Endothelial cell of umbilical vein (primary cell): Measurements from ENCODE around the gene SFMBT2. TPM values are rescaled to one million over a fixed set of nuclear protein-coding genes. Genes with fewer than 3 reads are reported as not detected.

Experiments used
- BruUV-seq: library from RNA; stranded (reverse); fragments of 400-500 nt; replicated peaks from 2 replicates; lab custom pipeline; 2021; lab: Mats Ljungman, UMichigan
- CTCF ChIA-PET: fragments of 300-600, 350-600 bp; sonication (Branson Sonifier 250); formaldehyde crosslinking; loops from one replicate; lab custom pipeline; 2021; ENCODE audit warnings: antibody characterized with exemption, inconsistent platforms; lab: Charles Lee
- POLR2A ChIA-PET: fragments of 300-600, 350-600 bp; sonication (Branson Sonifier 250); formaldehyde crosslinking; loops from one replicate; lab custom pipeline; 2021; ENCODE audit warnings: antibody characterized with exemption, inconsistent platforms; lab: Charles Lee
- DNase-seq: peaks from one replicate; pipeline ENCODE4 v3.0.0-alpha.2; 2011; ENCODE audit warnings: low read depth, low spot score
- FAIRE-seq: peaks from 2 replicates; lab custom pipeline; 2011; peaks lifted over from hg19 to GRCh38; lab: Jason Lieb, UNC
- H2AFZ ChIP-seq: 2 replicates; pipeline ENCODE4 v1.6.0; 2012; ENCODE audit warnings: low read depth, low read length, control low read depth, inconsistent platforms
- H3K27ac ChIP-seq: 2 replicates; pipeline ENCODE4 v1.5.1; 2011; ENCODE audit warnings: low read depth, mild to moderate bottlenecking, control low read depth, low read length, moderate library complexity; ENCODE audit not compliant: insufficient read depth
- H3K27me3 ChIP-seq, 2 experiments: 2 replicates each; pipeline versions ENCODE4 v1.6.0 to v1.6.1; 2011; ENCODE audit warnings: low read length in 2 of 2, mixed read lengths in 1 of 2; ENCODE audit not compliant: control insufficient read depth in 2 of 2, insufficient read depth in 2 of 2
- H3K36me3 ChIP-seq, 2 experiments: 2 replicates in 1 of 2; 3 replicates in 1 of 2; pipeline ENCODE4 v1.5.1; 2011; ENCODE audit warnings: low read length in 2 of 2, mild to moderate bottlenecking in 1 of 2, moderate library complexity in 1 of 2; ENCODE audit not compliant: control insufficient read depth in 2 of 2, insufficient read depth in 2 of 2; ENCODE audit errors: extremely low read depth in 1 of 2
- H3K4me1 ChIP-seq: 3 replicates; pipeline ENCODE4 v1.5.1; 2011; ENCODE audit warnings: mild to moderate bottlenecking, low read length; ENCODE audit not compliant: control insufficient read depth, insufficient read depth; ENCODE audit errors: extremely low read depth
- H3K4me2 ChIP-seq: 2 replicates; pipeline ENCODE4 v1.6.1; 2011; ENCODE audit warnings: low read length, control low read depth, mixed read lengths; ENCODE audit not compliant: insufficient read depth
- H3K4me3 ChIP-seq, 3 experiments: fragments of 200-600 bp in 1 of 3; sonication (generic), shearing (Covaris generic) in 1 of 3; replicated peaks in 1 of 3; 2 replicates each; pipeline ENCODE4 v1.5.1; 2011 to 2016; ENCODE audit warnings: control low read depth in 3 of 3, low read length in 3 of 3, mild to moderate bottlenecking in 2 of 3, inconsistent platforms in 1 of 3, low read depth in 1 of 3, moderate library complexity in 1 of 3; ENCODE audit not compliant: insufficient read depth in 1 of 3
- H3K79me2 ChIP-seq: 2 replicates; pipeline ENCODE4 v1.6.0; 2012; ENCODE audit warnings: low read length, inconsistent platforms; ENCODE audit not compliant: control insufficient read depth, insufficient read depth
- H3K9ac ChIP-seq: replicated peaks from 2 replicates; pipeline ENCODE3; 2011; ENCODE audit warnings: low read length, control low read depth; ENCODE audit not compliant: insufficient read depth; ENCODE audit errors: extremely low read depth
- H3K9me1 ChIP-seq: replicated peaks from 3 replicates; pipeline ENCODE4 v1.6.0; 2011; ENCODE audit warnings: mild to moderate bottlenecking, low read length; ENCODE audit not compliant: control insufficient read depth, insufficient read depth; ENCODE audit errors: extremely low read depth
- H3K9me3 ChIP-seq: replicated peaks from 2 replicates; pipeline ENCODE4 v1.5.1; 2012; ENCODE audit warnings: low read length, inconsistent platforms; ENCODE audit not compliant: control insufficient read depth, insufficient read depth
- H4K20me1 ChIP-seq: replicated peaks from 2 replicates; pipeline ENCODE3; 2011; ENCODE audit warnings: mild to moderate bottlenecking, low read length; ENCODE audit not compliant: control insufficient read depth, insufficient read depth; ENCODE audit errors: extremely low read depth
- EZH2 ChIP-seq: IDR thresholded peaks from 2 replicates; pipeline ENCODE4 v1.6.1; 2012; ENCODE audit warnings: borderline replicate concordance, low read depth, mild to moderate bottlenecking, moderate library complexity, low read length, inconsistent platforms; ENCODE audit not compliant: severe bottlenecking
- FOS ChIP-seq: IDR thresholded peaks from 2 replicates; pipeline ENCODE4 v1.6.1; 2011; ENCODE audit warnings: mild to moderate bottlenecking, low read length, moderate library complexity, borderline replicate concordance; ENCODE audit not compliant: insufficient read depth
- GATA2 ChIP-seq: IDR thresholded peaks from 2 replicates; pipeline ENCODE4 v1.7.0; 2011; ENCODE audit warnings: low read depth, mild to moderate bottlenecking, moderate library complexity, mixed read lengths, low read length; ENCODE audit not compliant: insufficient read length, insufficient read depth
- MYC ChIP-seq: IDR thresholded peaks from one replicate; pipeline ENCODE4 v1.6.1; 2011; ENCODE audit warnings: mild to moderate bottlenecking, low read depth, low read length
- POLR2A ChIP-seq: IDR thresholded peaks from 2 replicates; pipeline ENCODE4 v1.6.1; 2012; ENCODE audit warnings: low read depth, mild to moderate bottlenecking, control low read depth, low read length
- POLR2AphosphoS5 ChIP-seq: IDR thresholded peaks from 2 replicates; pipeline ENCODE4 v1.6.1; 2012; ENCODE audit warnings: low read depth, mild to moderate bottlenecking, control low read depth, low read length, moderate library complexity; ENCODE audit not compliant: insufficient read depth
- dilution Hi-C: fragments of 300-500 bp; cut with MboI; formaldehyde crosslinking; loops from one replicate; pipeline ENCODE4 v1.15.0; 2019; ENCODE audit warnings: low sequenced_read_pairs; ENCODE audit not compliant: extremely low pct_ligation_motif_present
- intact Hi-C: fragments of 100-400 bp; cut with micrococcal nuclease; formaldehyde crosslinking; loops from one replicate; pipeline ENCODE4 v1.10.0; 2022
- polyA plus RNA-seq, 4 experiments: library from polyadenylated mRNA; depleted of rRNA in 3 of 4; stranded (reverse) in 3 of 4; unstranded in 1 of 4; fragments of >200 nt; gene quantifications; 2 replicates each; pipeline versions ENCODE4 v1.2.1 to v1.2.3, GENCODE V29; 2011 to 2012; ENCODE audit warnings: missing spikeins in 1 of 4
- total RNA-seq: library from RNA; stranded (reverse); gene quantifications from 2 replicates; pipeline ENCODE4 v1.2.3, GENCODE V29; 2021
- TF ChIP-seq, protein P1 (sequence below), 2 donors: IDR thresholded peaks; 1 replicate in 1 of 2; 2 replicates in 1 of 2; pipeline ENCODE4 v1.5.1; 2011; ENCODE audit warnings: low read length in 2 of 2, mild to moderate bottlenecking in 2 of 2, moderate library complexity in 2 of 2, control low read depth in 1 of 2, inconsistent platforms in 1 of 2, low read depth in 1 of 2; ENCODE audit not compliant: insufficient read depth in 1 of 2; ENCODE audit errors: extremely low read depth in 1 of 2

SFMBT2 gene
- total and polyA plus RNA-seq, 2 donors (not counting 3 experiments of a cell fraction or from before 2014, with no cell fraction given) = 0.14 to 0.64 TPM

DNA sequence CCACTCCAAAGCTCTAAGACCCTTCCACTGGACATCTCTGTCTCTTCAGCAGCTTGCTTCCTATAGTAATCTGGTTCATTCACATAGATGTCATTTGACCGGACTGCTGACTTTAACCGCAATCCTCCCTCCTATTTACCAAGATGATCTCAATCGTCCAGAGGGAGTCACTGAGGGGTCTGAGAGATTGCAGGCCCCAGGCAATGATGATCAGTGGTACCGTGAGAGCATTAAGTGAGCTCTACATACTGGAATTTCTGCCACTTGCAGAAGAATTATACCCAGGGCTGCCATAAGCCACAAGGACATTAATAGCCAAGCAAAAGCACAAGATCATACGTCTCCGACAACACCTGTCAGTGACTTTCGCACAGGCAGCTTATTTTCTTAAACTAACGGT is 245.9 kb downstream of the SFMBT2 start:
- no peaks in the 10 kb centered on the region for H3K4me1 ChIP-seq
- intact Hi-C loops = no loop called here
- H3K9me3 ChIP-seq = no peaks in the 10 kb centered on the region
- ChIA-PET CTCF (no interaction called here), POLR2A (no interaction called here)
- dilution Hi-C loops = no loop called here
- no TSS peak for BruUV-seq
- DNase-seq = no peak
- no peak for FAIRE-seq
- H2AFZ ChIP-seq = no peak overlapping the region
- H3K9me1 ChIP-seq = no peaks in the 10 kb centered on the region
- no peak overlapping the region for H3K9ac ChIP-seq
- TF ChIP-seq EZH2 (no peak), GATA2 (no peak), MYC (no peak), FOS (no peak)
- no peak overlapping the region for H3K4me2 ChIP-seq
- H3K27ac ChIP-seq = no peak overlapping the region
- H3K27me3 ChIP-seq = no peaks in the 10 kb centered on the region
- H3K36me3 ChIP-seq = no peaks in the 10 kb centered on the region
- no peaks in the 10 kb centered on the region for H4K20me1 ChIP-seq
- no peak overlapping the region for H3K4me3 ChIP-seq
- no peaks in the 10 kb centered on the region for H3K79me2 ChIP-seq

DNA sequence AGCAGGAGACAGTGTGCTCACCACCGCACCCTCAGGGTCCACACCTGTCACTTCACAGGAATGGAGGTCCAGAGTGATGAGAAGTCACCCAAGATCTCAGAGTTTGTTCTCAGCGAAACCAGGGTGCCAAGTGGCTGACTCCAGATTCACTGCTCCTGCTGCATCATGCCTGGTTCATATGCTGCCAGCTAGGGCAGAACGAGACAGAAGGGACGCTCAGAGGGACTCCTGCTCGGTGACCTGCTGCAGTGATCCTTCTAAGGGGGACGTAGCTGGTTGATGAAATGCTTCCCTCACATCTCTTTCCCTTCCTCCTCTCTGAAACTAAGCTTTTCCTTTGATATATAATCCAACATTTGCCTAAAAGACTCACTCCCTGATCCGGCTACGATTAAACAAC is 248.5 kb downstream of the SFMBT2 start:
- H3K36me3 ChIP-seq = no peaks in the 10 kb centered on the region
- no peaks in the 10 kb centered on the region for H3K27me3 ChIP-seq
- H3K4me2 ChIP-seq = no peak overlapping the region
- no peak for DNase-seq
- BruUV-seq = no TSS peak
- CTCF ChIA-PET = no interaction called here
- no peak overlapping the region for H2AFZ ChIP-seq
- intact Hi-C loops = no loop called here
- dilution Hi-C loops = no loop called here
- no peak for FAIRE-seq
- H3K9ac ChIP-seq = no peak overlapping the region
- H4K20me1 ChIP-seq = no peaks in the 10 kb centered on the region
- H3K79me2 ChIP-seq = no peaks in the 10 kb centered on the region
- no peaks in the 10 kb centered on the region for H3K4me1 ChIP-seq
- H3K9me1 ChIP-seq = no peaks in the 10 kb centered on the region
- TF ChIP-seq MYC = no peak
- TF ChIP-seq POLR2AphosphoS5 = no peak
- no peak for TF ChIP-seq GATA2
- TF ChIP-seq, protein P1, sequence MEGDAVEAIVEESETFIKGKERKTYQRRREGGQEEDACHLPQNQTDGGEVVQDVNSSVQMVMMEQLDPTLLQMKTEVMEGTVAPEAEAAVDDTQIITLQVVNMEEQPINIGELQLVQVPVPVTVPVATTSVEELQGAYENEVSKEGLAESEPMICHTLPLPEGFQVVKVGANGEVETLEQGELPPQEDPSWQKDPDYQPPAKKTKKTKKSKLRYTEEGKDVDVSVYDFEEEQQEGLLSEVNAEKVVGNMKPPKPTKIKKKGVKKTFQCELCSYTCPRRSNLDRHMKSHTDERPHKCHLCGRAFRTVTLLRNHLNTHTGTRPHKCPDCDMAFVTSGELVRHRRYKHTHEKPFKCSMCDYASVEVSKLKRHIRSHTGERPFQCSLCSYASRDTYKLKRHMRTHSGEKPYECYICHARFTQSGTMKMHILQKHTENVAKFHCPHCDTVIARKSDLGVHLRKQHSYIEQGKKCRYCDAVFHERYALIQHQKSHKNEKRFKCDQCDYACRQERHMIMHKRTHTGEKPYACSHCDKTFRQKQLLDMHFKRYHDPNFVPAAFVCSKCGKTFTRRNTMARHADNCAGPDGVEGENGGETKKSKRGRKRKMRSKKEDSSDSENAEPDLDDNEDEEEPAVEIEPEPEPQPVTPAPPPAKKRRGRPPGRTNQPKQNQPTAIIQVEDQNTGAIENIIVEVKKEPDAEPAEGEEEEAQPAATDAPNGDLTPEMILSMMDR (IDR thresholded peaks at IDR 0.05; ENCODE audit: extremely low read depth in 1 of 2, insufficient read depth in 1 of 2, low read depth in 1 of 2, low read length in 2 of 2) = no peak
- TF ChIP-seq POLR2A = no peak
- TF ChIP-seq FOS = no peak
- POLR2A ChIA-PET = no interaction called here
- H3K27ac ChIP-seq = no peak overlapping the region
- H3K9me3 ChIP-seq = no peaks in the 10 kb centered on the region
- H3K4me3 ChIP-seq = no peak overlapping the region
